Thyroid gland (tissue), 4 donors: ENCODE measurements around the gene GPAM. TPM values are rescaled to one million over a fixed set of nuclear protein-coding genes. Genes with fewer than 3 reads are reported as not detected.

Experiments used
- DNase-seq, 2 donors: peaks; one replicate each; pipeline ENCODE4 v3.0.0-alpha.2; 2019
- H3K27ac ChIP-seq, 3 donors: fragments of 200-600 bp; sonication (generic); 1 replicate in 2 of 3; 2 replicates in 1 of 3; pipeline ENCODE4 v1.5.1; 2016 to 2019; ENCODE audit warnings: mild to moderate bottlenecking in 1 of 3, moderate library complexity in 1 of 3
- H3K27me3 ChIP-seq: fragments of 200-600 bp; sonication (generic); one replicate; pipeline ENCODE4 v1.5.1; 2019
- H3K36me3 ChIP-seq, 2 donors: fragments of 200-600 bp; sonication (generic); one replicate each; pipeline ENCODE4 v1.5.1; 2016 to 2019
- H3K4me1 ChIP-seq, 2 donors: fragments of 200-600 bp; sonication (generic); one replicate each; pipeline ENCODE4 v1.5.1; 2017 to 2019
- H3K4me3 ChIP-seq, 3 donors: fragments of 200-600 bp; sonication (generic); replicated peaks in 1 of 3; 1 replicate in 2 of 3; 2 replicates in 1 of 3; pipeline ENCODE4 v1.5.1; 2016; ENCODE audit warnings: mild to moderate bottlenecking in 1 of 3
- H3K9me3 ChIP-seq: fragments of 200-600 bp; sonication (generic); one replicate; pipeline ENCODE4 v1.5.1; 2017
- POLR2A ChIP-seq, 2 donors: fragments of 450-650 bp; IDR thresholded peaks; one replicate each; pipeline ENCODE4 v1.6.1; 2017; ENCODE audit warnings: antibody characterized with exemption in 2 of 2, mild to moderate bottlenecking in 2 of 2, moderate library complexity in 1 of 2
- WGBS, 2 donors: methylation state at CpG; one replicate each; pipeline ENCODE4 v1.1.5; 2017; 5-methylcytosine and 5-hydroxymethylcytosine counted together
- intact Hi-C: fragments of 100-400 bp; cut with DNase I; formaldehyde crosslinking; loops from one replicate; pipeline ENCODE4 v1.15.1; 2023
- total RNA-seq, 4 donors: library from RNA; depleted of rRNA; stranded (reverse); fragments of >200 nt; gene quantifications; one replicate each; pipeline ENCODE4 v1.2.3, GENCODE V29; 2016
- TF ChIP-seq, protein P1 (sequence below), 6 experiments: fragments of 200-600 bp in 3 of 6; fragments of 450-650 bp in 3 of 6; sonication (generic) in 3 of 6; IDR thresholded peaks; one replicate each; pipeline ENCODE4 v1.5.1; 2016 to 2019; ENCODE audit warnings: antibody characterized with exemption in 6 of 6, mild to moderate bottlenecking in 2 of 6, inconsistent platforms in 1 of 6, moderate library complexity in 1 of 6

The GPAM gene
- total RNA-seq, 4 donors from 2014 or later = 29.2 to 58.0 (median 40.8) TPM

DNA sequence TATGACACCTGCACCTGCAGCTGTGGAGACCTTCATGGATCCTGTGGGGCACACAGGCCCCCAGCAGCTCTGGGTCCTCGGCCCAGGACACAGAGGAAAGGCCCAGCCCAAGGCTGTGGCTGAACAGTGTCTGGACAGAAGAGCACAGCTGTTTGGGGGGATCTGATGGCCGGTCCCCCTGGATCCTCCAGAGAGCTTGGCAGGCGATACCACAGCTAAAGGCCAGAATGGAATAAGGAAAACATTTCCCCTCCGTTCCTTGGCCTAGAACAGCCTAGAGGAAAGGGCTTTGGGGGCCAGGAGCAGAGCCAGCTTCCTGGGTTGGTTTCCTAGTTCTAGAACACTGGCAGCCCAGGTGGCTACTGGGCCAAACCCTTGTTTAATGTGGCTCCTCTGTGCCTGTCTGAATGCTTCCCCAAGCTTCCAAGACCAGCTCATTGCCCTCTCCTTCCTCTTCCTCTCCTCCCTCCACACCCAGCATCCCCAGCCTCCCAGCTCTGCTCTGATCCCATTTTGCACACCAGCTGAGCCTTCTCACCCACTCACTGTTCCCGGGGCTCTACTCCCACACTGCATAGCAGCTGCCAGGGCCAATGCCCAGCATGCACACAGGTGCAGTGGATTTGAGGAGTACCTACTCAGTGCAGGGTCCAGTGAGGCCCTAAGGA lies 46.9 kb downstream of the GPAM start:
- H3K4me1 ChIP-seq = no peaks in the 10 kb centered on the region
- H3K36me3 ChIP-seq = no peaks in the 10 kb centered on the region
- intact Hi-C loops = no loop called here
- 82 to 84% methylated on average over 2 to 5 of the region's 5 CpGs for WGBS, 2 donors
- H3K27me3 ChIP-seq = no peaks in the 10 kb centered on the region
- DNase-seq = no peak
- H3K9me3 ChIP-seq = no peaks in the 10 kb centered on the region
- TF ChIP-seq, protein P1, sequence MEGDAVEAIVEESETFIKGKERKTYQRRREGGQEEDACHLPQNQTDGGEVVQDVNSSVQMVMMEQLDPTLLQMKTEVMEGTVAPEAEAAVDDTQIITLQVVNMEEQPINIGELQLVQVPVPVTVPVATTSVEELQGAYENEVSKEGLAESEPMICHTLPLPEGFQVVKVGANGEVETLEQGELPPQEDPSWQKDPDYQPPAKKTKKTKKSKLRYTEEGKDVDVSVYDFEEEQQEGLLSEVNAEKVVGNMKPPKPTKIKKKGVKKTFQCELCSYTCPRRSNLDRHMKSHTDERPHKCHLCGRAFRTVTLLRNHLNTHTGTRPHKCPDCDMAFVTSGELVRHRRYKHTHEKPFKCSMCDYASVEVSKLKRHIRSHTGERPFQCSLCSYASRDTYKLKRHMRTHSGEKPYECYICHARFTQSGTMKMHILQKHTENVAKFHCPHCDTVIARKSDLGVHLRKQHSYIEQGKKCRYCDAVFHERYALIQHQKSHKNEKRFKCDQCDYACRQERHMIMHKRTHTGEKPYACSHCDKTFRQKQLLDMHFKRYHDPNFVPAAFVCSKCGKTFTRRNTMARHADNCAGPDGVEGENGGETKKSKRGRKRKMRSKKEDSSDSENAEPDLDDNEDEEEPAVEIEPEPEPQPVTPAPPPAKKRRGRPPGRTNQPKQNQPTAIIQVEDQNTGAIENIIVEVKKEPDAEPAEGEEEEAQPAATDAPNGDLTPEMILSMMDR (IDR thresholded peaks at IDR 0.05) = no peak
- TF ChIP-seq POLR2A (IDR thresholded peaks at IDR 0.05) = no peak
- H3K4me3 ChIP-seq = no peak overlapping the region
- H3K27ac ChIP-seq = no peak overlapping the region

DNA sequence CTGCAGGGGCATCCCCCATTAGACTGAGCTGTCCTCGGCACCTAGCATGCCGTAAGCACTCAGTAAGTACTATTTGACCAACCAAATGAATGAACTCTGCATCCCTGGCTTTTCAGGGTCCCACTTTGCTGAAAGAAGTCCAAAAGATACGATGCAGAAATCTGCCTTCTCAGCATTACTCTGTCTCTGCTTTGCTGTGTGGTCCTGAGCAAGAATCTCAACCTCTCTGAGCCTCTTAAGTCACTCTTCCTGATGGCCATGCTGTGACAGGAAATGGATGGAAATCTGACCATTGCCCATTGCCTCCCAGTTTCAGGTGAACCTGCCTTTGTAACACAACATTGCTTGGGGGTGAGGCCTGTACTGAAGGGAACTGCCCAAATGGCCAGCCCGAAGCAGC lies 48.0 kb downstream of the GPAM start:
- Histone ChIP-seq H3K4me3 (no peak overlapping the region), H3K9me3 (no peaks in the 10 kb centered on the region), H3K4me1 (no peaks in the 10 kb centered on the region), H3K27me3 (no peaks in the 10 kb centered on the region), H3K27ac (no peak overlapping the region), H3K36me3 (no peaks in the 10 kb centered on the region)
- no peak for DNase-seq
- 92% methylated on average over 4 of the region's 4 CpGs for WGBS, 2 donors
- TF ChIP-seq, protein P1 (IDR thresholded peaks at IDR 0.05) = no peak
- no peak for TF ChIP-seq POLR2A (IDR thresholded peaks at IDR 0.05)
- intact Hi-C loops = no loop called here

DNA sequence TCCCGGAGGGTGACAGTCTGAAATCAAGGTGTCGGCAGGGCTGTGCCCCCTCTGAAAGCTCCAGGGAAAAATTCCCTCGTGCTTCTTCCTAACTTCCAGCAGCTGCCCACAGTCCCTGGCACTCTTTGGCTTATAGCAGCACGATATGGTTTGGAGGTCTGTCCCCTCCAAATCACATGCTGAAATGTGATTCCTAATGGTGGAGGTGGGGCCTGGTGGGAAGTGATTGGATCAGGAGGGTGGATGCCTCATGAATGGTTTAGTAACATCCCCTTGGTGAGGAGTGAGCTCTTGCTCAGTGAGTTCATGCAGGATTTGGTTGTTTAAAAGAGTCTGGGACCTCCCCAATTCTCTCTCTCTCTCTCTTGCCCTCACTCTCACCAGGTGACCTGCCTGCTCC lies 51.1 kb downstream of the GPAM start:
- Histone ChIP-seq H3K9me3 (no peaks in the 10 kb centered on the region), H3K27ac (no peak overlapping the region), H3K36me3 (no peaks in the 10 kb centered on the region), H3K4me1 (no peaks in the 10 kb centered on the region), H3K4me3 (no peak overlapping the region), H3K27me3 (no peaks in the 10 kb centered on the region)
- intact Hi-C loops = no loop called here
- DNase-seq = no peak
- no peak for TF ChIP-seq POLR2A (IDR thresholded peaks at IDR 0.05)
- TF ChIP-seq, protein P1 (IDR thresholded peaks at IDR 0.05) = no peak
- WGBS, 2 donors = 67 to 72% methylated on average over 4 of the region's 4 CpGs

DNA sequence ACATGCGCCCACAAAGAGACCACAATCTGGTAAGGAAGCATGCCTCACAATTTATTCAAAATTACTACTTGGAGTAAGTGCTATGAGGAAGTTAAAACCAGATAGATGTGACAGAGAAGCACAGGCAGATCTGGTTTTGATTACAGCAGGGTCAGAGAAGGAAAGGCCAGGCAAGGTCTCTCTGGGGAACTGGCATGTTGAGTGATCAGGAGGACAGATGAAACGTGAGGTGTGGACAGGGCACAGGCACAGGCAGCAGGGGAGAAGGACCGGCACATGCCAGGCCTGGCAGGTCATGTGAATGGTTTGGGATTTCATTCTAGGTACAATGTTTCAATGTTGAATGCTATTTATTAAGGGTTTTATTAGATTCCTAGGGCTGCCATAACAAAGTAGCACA lies 51.6 kb downstream of the GPAM start:
- no peak overlapping the region for H3K27ac ChIP-seq
- no peak for DNase-seq
- 78 to 89% methylated on average over 3 of the region's 3 CpGs for WGBS, 2 donors
- no peaks in the 10 kb centered on the region for H3K36me3 ChIP-seq
- no peaks in the 10 kb centered on the region for H3K9me3 ChIP-seq
- H3K4me1 ChIP-seq = no peaks in the 10 kb centered on the region
- TF ChIP-seq, protein P1 (IDR thresholded peaks at IDR 0.05) = no peak
- TF ChIP-seq POLR2A (IDR thresholded peaks at IDR 0.05) = no peak
- intact Hi-C loops = no loop called here
- H3K27me3 ChIP-seq = no peaks in the 10 kb centered on the region
- no peak overlapping the region for H3K4me3 ChIP-seq

DNA sequence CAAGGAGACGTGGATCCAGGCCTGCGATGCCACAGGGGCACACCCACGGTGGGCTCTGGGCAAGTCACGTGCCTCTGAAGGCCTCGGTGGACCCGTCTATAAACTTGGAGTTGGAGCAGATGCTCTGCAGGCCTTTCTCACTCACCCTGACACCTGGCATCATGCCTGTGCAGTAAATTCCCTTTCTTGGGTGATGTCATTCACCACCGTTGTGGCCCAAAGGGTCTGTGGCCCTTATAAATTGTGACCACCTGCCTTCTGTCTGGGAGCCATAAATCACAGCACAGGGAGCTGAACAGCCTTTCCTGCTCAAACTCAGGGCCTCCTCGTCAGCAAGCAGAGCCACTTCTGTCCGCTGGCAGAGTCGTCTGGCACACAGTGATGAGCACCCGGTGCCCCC lies 52.2 kb downstream of the GPAM start:
- DNase-seq = no peak
- no peaks in the 10 kb centered on the region for H3K36me3 ChIP-seq
- WGBS, 2 donors = 81 to 86% methylated on average over 10 to 11 of the region's 11 CpGs
- no peaks in the 10 kb centered on the region for H3K4me1 ChIP-seq
- TF ChIP-seq, protein P1 (IDR thresholded peaks at IDR 0.05) = no peak
- H3K27me3 ChIP-seq = no peaks in the 10 kb centered on the region
- no peaks in the 10 kb centered on the region for H3K9me3 ChIP-seq
- no peak overlapping the region for H3K27ac ChIP-seq
- intact Hi-C loops = no loop called here
- H3K4me3 ChIP-seq = no peak overlapping the region
